H1 (cell line): ENCODE data around the gene LYPD6B. TPM values are rescaled to one million over a fixed set of nuclear protein-coding genes. Genes with fewer than 3 reads are reported as not detected.

Experiments used
- CBX5 ChIP-seq: fragments of 300-800, 300-1000 bp; sonication (generic); IDR thresholded peaks from 2 replicates; pipeline ENCODE4 v1.7.1; 2016; ENCODE audit warnings: antibody characterized with exemption, low read length, low read depth
- CBX8 ChIP-seq: fragments of 300-800, 300-1000 bp; sonication (generic); IDR thresholded peaks from 2 replicates; pipeline ENCODE4 v1.7.1; 2016; ENCODE audit warnings: low read depth, low read length, borderline replicate concordance
- MAFK ChIP-seq: IDR thresholded peaks from 2 replicates; pipeline ENCODE4 v1.6.1; 2012; ENCODE audit warnings: low read depth, mild to moderate bottlenecking, improper control_type of control experiment, low read length
- RNF2 ChIP-seq: fragments of 200-900, 300-1000 bp; sonication (generic); IDR thresholded peaks from 2 replicates; pipeline ENCODE4 v1.7.1; 2016; ENCODE audit warnings: borderline replicate concordance, low read depth, mild to moderate bottlenecking, antibody characterized with exemption, low read length; ENCODE audit not compliant: poor library complexity, severe bottlenecking; ENCODE audit errors: missing control alignments
- SIX5 ChIP-seq: IDR thresholded peaks from 2 replicates; pipeline ENCODE4 v1.6.1; 2011; ENCODE audit warnings: mild to moderate bottlenecking, low read depth, low read length
- polyA plus RNA-seq, 7 experiments: library from polyadenylated mRNA; depleted of rRNA in 3 of 7; stranded (reverse) in 5 of 7; unstranded in 2 of 7; fragments of >200 nt in 5 of 7; fragments of 200-250 nt in 2 of 7; gene quantifications; 1 replicate in 5 of 7; 2 replicates in 1 of 7; 4 replicates in 1 of 7; pipeline versions ENCODE4 v1.2.1 to v1.2.3, GENCODE V29; 2011 to 2013; ENCODE audit warnings: missing spikeins in 2 of 7, mixed read lengths in 2 of 7
- total RNA-seq: library from RNA; stranded (reverse); fragmentation: NEBNext Ultra II Directional; extraction: Animal tissue kit (Norgen Biotek cat#: 25700); gene quantifications from 2 replicates; pipeline ENCODE4 v1.2.1, GENCODE V29; 2021
- TF ChIP-seq, protein P1 (sequence below): IDR thresholded peaks from 2 replicates; pipeline ENCODE4 v1.6.1; 2011; ENCODE audit warnings: low read length, improper control_type of control experiment

The LYPD6B gene
- total and polyA plus RNA-seq, 2 of the 8 experiments (the other 6 are each of a cell fraction or from before 2014, with no cell fraction given), result 2.2 to 3.5 TPM

DNA sequence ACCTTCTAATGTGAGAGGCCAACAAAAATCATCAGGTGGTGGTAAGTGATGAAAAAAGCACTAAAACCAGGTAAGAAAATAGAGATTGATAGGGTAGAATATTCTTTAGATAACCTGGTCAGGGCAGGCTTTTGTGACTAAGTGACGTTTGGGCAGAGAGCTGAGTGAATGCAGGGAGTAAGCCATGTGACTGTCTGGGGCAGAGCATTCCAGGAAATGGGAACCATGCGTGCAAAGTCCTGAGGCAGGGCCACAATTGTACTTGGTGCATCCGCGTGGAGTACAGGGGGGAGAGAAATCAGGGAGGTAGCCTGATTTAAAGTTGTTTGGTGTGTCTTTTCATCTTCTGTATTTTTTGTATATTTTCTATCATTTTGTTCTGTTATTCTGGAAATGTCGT, 102.5 kb downstream of the LYPD6B start (continued):
- TF ChIP-seq, protein P1, sequence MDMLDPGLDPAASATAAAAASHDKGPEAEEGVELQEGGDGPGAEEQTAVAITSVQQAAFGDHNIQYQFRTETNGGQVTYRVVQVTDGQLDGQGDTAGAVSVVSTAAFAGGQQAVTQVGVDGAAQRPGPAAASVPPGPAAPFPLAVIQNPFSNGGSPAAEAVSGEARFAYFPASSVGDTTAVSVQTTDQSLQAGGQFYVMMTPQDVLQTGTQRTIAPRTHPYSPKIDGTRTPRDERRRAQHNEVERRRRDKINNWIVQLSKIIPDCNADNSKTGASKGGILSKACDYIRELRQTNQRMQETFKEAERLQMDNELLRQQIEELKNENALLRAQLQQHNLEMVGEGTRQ, result no peak
- TF ChIP-seq CBX5, result no peak
- TF ChIP-seq RNF2, result no peak
- TF ChIP-seq MAFK, result no peak
- TF ChIP-seq SIX5, result no peak
- no peak for TF ChIP-seq CBX8
